HUES64 (cell line): ENCODE data around the gene NKX6-1.

Source experiments
- H3K27ac ChIP-seq: 2 replicates; pipeline ENCODE4 v1.7.0; 2013; ENCODE audit warnings: low read depth, low read length, inconsistent platforms
- H3K27me3 ChIP-seq: 2 replicates; pipeline ENCODE4 v1.6.1; 2013; ENCODE audit warnings: mild to moderate bottlenecking, low read length; ENCODE audit not compliant: insufficient read depth
- H3K36me3 ChIP-seq: 2 replicates; pipeline ENCODE4 v1.6.1; 2013; ENCODE audit warnings: mild to moderate bottlenecking, low read length; ENCODE audit not compliant: insufficient read depth
- H3K4me1 ChIP-seq: 2 replicates; pipeline ENCODE4 v1.6.1; 2013; ENCODE audit warnings: mild to moderate bottlenecking, low read length, moderate library complexity; ENCODE audit not compliant: insufficient read depth
- H3K4me3 ChIP-seq: 2 replicates; pipeline ENCODE4 v1.5.1; 2013; ENCODE audit warnings: mild to moderate bottlenecking, low read length, moderate library complexity
- H3K9ac ChIP-seq: 2 replicates; pipeline ENCODE4 v1.6.1; 2013; ENCODE audit warnings: mild to moderate bottlenecking, low read depth, low read length
- H3K9me3 ChIP-seq: 2 replicates; pipeline ENCODE4 v1.6.1; 2013; ENCODE audit warnings: low read depth, low read length; ENCODE audit not compliant: insufficient read depth
- WGBS: fragments of 150-250, 120-280 bp; methylation state at CpG from one replicate; pipeline ENCODE4 v1.1.7; 2013; ENCODE audit warnings: missing lambda C conversion rate; 5-methylcytosine and 5-hydroxymethylcytosine counted together

The NKX6-1 gene

DNA sequence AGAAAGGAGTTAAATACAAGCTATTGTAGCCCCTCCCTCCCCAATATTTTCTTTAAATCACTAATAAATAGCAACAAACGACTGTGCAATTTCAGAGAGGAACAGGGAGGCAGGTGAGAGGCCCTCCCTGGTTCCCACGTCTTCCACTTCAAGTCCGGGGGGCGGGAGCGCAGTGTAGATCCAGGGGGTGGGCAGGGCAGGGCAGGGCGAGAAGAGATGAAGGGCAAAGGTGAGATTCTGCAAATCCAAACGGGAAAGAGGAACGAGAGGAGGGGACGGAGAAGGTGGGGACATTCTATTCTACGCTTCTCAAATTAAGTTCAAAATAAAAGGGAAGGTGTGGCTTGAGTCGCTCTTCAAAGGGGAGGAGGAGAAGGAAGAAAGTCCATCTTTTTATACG is 6.8 kb downstream of the NKX6-1 start:
- Histone ChIP-seq H3K4me1 (peaks cover 43% of the 10 kb centered on the region), H3K9me3 (no peaks in the 10 kb centered on the region), H3K36me3 (no peaks in the 10 kb centered on the region), H3K4me3 (peak overlapping the region; percentile 43), H3K27ac (no peak overlapping the region), H3K27me3 (peaks cover 100% of the 10 kb centered on the region), H3K9ac (no peak overlapping the region)
- WGBS = 34% methylated on average over 10 of the region's 12 CpGs

DNA sequence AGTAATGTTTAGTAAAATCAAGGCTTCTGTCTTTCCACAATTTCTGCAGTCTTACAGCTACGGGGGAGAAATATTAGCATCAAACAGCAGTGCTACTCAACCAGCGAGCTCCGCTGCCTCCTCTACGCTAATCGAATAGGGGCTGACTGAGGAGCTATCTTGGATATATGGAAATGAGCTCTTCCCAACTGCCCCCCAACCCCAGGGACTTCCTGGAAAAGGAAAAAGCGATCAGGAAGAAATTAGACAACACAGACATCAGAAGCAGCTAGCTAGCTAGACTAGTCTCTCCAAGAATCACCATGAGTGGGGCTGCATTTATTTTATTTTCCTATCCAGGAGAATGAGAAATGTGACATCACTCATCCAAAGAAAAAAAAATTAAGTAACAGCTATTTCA is 7.6 kb downstream of the NKX6-1 start:
- H3K36me3 ChIP-seq = no peaks in the 10 kb centered on the region
- no peaks in the 10 kb centered on the region for H3K9me3 ChIP-seq
- peaks cover 100% of the 10 kb centered on the region for H3K27me3 ChIP-seq
- H3K27ac ChIP-seq = no peak overlapping the region
- no peak overlapping the region for H3K9ac ChIP-seq
- H3K4me3 ChIP-seq = no peak overlapping the region
- WGBS = 12% methylated on average over 6 of the region's 6 CpGs
- peaks cover 36% of the 10 kb centered on the region for H3K4me1 ChIP-seq

DNA sequence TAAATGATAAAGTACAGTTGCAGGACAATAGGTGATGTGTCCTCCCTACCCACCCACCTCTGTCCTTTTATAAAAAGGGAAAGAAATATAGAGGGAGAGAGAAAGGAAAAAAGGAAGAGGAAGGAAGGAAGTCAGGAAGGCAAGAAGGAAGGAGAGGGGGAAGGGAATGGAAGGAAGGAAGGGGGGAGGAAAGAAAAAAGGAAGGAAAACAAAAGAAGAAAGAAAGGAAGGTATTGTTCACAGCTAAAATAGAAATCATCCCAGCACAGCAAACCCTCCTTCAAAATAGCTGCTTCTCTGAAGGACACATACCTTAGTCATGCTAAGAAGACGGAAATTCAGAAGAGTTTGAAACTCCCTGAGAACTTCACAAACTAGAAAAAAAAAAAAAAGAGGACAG is 8.4 kb downstream of the NKX6-1 start:
- Histone ChIP-seq H3K4me1 (peaks cover 30% of the 10 kb centered on the region), H3K27ac (no peak overlapping the region), H3K4me3 (no peak overlapping the region), H3K27me3 (peaks cover 100% of the 10 kb centered on the region), H3K9me3 (no peaks in the 10 kb centered on the region), H3K9ac (no peak overlapping the region), H3K36me3 (no peaks in the 10 kb centered on the region)
- WGBS = 40% methylated on average over 1 of the region's 1 CpG

DNA sequence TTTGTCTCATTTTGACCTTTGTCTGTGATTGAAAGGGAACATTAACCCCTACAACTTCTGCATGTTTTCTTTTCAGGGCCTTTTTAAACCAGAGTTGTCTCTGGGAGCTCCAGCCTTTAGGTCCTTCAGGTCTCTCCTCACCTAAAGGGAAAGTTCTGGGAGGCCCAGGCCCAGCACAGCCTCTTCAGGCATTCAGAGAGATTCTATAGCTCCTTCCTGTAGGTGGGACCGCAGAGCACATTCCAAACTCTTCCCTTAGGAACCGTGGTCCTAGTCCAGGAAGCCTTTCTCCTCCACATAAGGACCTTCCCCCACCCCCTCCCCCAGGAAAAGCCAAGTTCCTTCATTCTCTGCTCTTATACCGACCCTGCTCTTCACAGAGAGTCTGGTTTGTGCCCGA is 14.9 kb downstream of the NKX6-1 start:
- Histone ChIP-seq H3K27me3 (peaks cover 100% of the 10 kb centered on the region), H3K9me3 (no peaks in the 10 kb centered on the region), H3K4me3 (no peak overlapping the region)

DNA sequence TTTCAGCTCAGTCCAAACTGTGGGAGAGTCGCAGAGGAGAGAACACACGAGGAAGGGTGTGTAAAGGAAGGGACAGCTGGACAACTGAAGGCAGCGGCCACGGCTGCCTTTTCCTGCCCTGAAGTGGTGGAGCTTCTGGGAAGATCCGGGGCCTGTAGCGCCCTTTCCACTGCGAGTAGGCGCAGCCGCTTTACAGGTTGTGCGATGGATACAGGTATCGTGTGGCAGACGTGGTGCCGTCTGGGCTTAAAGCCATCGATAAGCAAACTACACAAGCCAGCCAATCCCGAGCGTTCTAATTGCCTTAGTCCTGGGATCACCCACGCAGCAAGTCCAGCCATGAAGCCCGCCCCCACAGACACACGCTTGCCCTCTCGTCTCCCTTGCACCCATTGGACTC is 15.4 kb downstream of the NKX6-1 start:
- Histone ChIP-seq H3K27ac (no peak overlapping the region), H3K9ac (no peak overlapping the region), H3K27me3 (peaks cover 100% of the 10 kb centered on the region), H3K36me3 (no peaks in the 10 kb centered on the region), H3K9me3 (no peaks in the 10 kb centered on the region), H3K4me1 (peaks cover 11% of the 10 kb centered on the region; the same call in 1 of the 2 replicates), H3K4me3 (no peak overlapping the region)
- whole genome bisulfite sequencing = 95% methylated on average over 20 of the region's 20 CpGs

More for the DNA sequence above, 14.9 kb downstream of the NKX6-1 start:
- Histone ChIP-seq H3K4me1 (peaks cover 11% of the 10 kb centered on the region), H3K27ac (no peak overlapping the region), H3K9ac (no peak overlapping the region), H3K36me3 (no peaks in the 10 kb centered on the region)
- 49% methylated on average over 4 of the region's 4 CpGs for WGBS

DNA sequence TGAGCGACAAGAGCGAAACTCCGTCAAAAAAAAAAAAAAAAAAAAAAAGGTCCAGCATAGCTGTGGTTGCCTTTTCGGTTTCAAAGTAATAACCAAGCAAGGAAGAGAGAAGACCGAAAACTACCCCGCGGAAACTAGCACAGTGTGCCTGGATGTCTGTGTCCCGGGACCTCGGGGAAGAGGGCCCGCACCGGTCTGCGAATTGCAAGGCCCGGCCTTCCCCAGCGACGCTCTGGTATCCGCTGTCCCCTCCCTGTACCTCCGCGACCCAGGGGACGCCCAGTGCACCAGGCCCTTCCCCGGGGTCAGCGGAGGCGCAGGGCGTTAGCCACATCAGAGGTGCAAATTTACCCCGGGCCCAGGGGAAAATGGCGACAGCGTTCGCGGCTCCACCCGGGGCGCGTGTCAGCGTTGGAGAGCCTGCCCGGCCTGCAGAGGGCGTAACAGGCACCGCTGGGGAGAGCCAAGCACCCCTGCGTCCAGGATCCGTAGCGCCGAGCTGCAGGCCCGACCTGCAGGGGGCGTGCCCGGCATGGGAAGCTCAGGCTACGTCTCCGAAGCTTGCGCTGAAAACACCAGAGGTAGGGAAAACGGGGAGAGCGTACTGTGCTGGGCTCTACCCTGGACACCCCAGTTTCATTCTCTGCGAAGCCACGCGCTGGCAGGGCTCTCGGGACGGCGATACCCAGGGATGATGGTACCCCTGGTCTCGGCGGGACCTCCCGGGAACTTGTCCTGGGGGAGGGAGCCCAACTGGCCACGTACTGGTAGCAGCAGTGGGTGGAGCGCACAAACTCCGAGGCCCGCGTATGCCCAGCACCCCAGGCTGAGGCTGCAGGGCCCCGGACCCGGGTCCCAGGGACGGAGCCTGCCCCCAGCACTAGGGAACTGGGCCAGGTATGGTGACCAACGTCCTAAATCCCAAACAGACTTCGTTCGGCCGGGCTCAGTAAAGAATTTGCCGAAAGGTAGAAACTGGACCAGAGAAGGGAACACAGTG is 16.2 kb downstream of the NKX6-1 start:
- H3K4me3 ChIP-seq = peak overlapping the region; percentile 29; the same call in 1 of the 2 replicates
- WGBS = 94% methylated on average over 69 of the region's 69 CpGs
- peaks cover 100% of the 10 kb centered on the region for H3K27me3 ChIP-seq
- H3K27ac ChIP-seq = no peak overlapping the region
- H3K9me3 ChIP-seq = no peaks in the 10 kb centered on the region
- H3K36me3 ChIP-seq = no peaks in the 10 kb centered on the region
- no peak overlapping the region for H3K9ac ChIP-seq
- peaks cover 11% of the 10 kb centered on the region; the same call in 1 of the 2 replicates for H3K4me1 ChIP-seq

DNA sequence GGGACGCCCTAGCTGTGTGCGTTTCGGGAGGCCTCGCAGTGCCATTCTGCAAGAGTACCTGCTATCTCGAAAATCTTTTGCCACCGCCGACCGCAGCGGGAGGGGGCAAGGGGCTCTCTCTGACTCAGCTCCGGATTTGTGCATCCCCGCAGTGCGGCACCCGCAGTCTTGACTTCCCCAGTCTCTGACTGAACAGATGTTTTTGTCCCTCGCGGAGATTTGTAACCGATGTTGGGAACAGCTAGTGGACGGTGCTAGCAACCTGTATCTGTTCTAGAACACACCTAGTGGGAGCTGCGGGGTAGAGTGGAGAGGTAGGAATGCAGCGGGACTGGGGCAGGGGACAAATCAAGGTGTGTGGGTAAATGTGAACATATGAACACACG is 17.2 kb downstream of the NKX6-1 start:
- peaks cover 11% of the 10 kb centered on the region; the same call in 1 of the 2 replicates for H3K4me1 ChIP-seq
- no peaks in the 10 kb centered on the region for H3K9me3 ChIP-seq
- H3K36me3 ChIP-seq = no peaks in the 10 kb centered on the region
- H3K27ac ChIP-seq = no peak overlapping the region
- H3K9ac ChIP-seq = no peak overlapping the region
- WGBS = 12% methylated on average over 20 of the region's 20 CpGs
- peaks cover 89% of the 10 kb centered on the region for H3K27me3 ChIP-seq
- H3K4me3 ChIP-seq = peak overlapping the region; percentile 31; the same call in 1 of the 2 replicates

DNA sequence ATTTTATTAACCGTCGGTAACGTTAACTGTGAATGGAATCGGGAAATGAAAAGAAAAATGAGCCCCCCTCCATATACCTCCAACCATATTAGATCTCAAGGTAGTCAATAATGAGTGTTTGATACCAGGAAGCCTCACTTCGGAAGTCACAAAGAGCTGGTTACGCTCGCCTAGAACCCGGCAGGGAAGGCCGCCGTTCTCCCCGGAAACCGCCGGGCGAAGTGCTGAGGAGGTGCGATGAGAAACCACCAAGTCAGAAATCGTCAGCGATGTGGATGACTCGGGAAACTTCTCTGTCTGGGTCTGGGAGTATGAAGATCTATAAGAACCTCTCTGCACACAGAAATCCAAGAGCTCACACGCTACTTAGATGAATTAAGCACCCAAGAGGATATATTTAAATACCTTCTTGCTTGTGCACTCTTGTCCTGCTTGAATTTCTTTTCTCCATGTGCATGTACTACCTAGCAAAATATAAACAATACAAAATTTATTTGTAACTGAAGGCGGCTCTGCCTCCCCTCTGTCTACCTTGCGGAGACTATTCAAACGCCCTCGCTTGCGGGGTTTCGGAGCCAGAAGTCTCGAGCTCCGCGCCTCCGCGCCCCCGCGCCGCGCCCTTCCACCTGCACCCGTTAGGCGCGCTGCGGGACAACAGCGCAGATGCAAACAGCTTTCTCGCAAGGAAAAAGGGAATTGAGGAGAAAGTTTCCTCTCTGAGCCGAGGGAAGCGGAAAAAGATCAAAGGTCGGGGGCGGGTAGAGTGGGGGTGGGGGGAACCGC is 17.8 kb downstream of the NKX6-1 start:
- peaks cover 84% of the 10 kb centered on the region for H3K27me3 ChIP-seq
- peak overlapping the region; percentile 31 for H3K4me3 ChIP-seq
- H3K27ac ChIP-seq = no peak overlapping the region
- no peaks in the 10 kb centered on the region for H3K9me3 ChIP-seq
- no peak overlapping the region for H3K9ac ChIP-seq
- no peaks in the 10 kb centered on the region for H3K36me3 ChIP-seq
- 13% methylated on average over 45 of the region's 45 CpGs for WGBS
- peaks cover 11% of the 10 kb centered on the region; the same call in 1 of the 2 replicates for H3K4me1 ChIP-seq

DNA sequence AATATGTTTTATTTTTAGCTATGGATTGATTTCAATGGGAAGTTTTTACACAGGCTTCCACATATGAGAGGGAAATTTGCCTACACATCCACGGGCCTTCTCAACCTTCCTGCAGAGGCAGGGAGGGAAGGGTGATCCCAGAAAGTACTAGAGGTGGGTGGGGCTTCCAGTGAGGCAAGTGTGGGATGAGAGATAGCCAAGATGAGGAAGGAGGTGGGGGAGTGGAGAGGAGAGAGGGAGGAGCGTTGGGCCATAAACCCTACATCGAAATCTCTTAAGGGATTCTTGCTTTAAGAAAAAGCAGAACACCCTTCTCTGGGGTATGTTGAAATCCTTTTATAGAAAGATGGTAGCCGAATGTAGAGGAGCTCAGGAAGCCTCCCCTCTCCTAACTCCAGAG is 19.0 kb downstream of the NKX6-1 start:
- H3K9me3 ChIP-seq = no peaks in the 10 kb centered on the region
- no peak overlapping the region for H3K9ac ChIP-seq
- H3K4me3 ChIP-seq = no peak overlapping the region
- WGBS = 50% methylated on average over 4 of the region's 4 CpGs
- no peaks in the 10 kb centered on the region for H3K36me3 ChIP-seq
- peaks cover 72% of the 10 kb centered on the region for H3K27me3 ChIP-seq
- no peak overlapping the region for H3K27ac ChIP-seq
- H3K4me1 ChIP-seq = peaks cover 11% of the 10 kb centered on the region; the same call in 1 of the 2 replicates

DNA sequence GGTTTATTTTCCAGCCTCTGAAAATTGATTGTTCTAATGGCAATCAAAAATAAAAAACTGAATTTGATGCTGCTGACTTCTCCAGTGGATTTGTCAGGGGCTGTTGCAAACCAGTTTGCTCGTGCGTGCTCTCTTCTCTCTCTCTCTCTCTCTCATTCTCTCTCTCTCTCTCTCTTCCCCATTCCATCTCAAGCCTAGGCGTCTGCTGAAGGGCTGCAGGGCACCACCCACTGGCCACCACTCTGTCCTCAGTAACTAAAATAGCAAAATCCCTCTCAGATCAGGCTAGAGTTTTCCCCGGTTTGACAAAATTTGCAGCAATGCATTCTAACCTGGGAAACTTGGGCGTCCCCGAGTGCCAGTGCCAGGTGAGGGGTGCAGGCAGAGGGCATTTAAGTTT is 19.4 kb downstream of the NKX6-1 start:
- Histone ChIP-seq H3K27me3 (peaks cover 68% of the 10 kb centered on the region), H3K4me3 (no peak overlapping the region), H3K9ac (no peak overlapping the region), H3K36me3 (no peaks in the 10 kb centered on the region), H3K4me1 (peaks cover 11% of the 10 kb centered on the region; the same call in 1 of the 2 replicates), H3K9me3 (no peaks in the 10 kb centered on the region), H3K27ac (no peak overlapping the region)
- WGBS = 21% methylated on average over 6 of the region's 6 CpGs

DNA sequence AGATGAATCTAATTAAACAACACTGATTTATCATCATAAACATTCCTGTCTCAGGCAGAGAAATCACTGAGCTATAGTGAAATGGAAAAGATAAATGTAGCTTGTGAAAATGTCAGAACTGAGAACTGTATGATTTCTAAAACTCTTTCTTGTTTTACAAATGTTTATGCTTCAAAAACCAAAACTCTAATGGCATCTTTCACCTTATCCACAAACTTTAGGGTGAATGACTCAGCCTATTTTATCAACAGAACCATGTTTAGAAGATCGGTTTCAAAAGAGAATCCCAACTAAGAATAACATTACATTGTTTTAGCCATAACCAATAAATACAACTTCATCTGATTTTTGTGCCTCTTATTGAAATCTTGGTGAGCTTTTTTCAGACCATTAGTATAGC is 21.4 kb downstream of the NKX6-1 start:
- Histone ChIP-seq H3K4me1 (peaks cover 14% of the 10 kb centered on the region; the same call in 1 of the 2 replicates), H3K9me3 (no peaks in the 10 kb centered on the region), H3K27me3 (peaks cover 48% of the 10 kb centered on the region), H3K4me3 (no peak overlapping the region), H3K36me3 (no peaks in the 10 kb centered on the region), H3K9ac (no peak overlapping the region), H3K27ac (no peak overlapping the region)
- WGBS = 97% methylated on average over 1 of the region's 1 CpG
